ENCODE measurements around the gene TMEM244. TPM values are rescaled to one million over a fixed set of nuclear protein-coding genes. Genes with fewer than 3 reads are reported as not detected.

Gene TMEM244
- total and polyA plus RNA-seq, 2 of the 13 experiments (the other 11 are each of a cell fraction or from before 2014, with no cell fraction given) = not detected

GRCh38 chr6:129865013-129865412 lies 3.9 kb upstream of the TMEM244 start:
- Histone ChIP-seq H3K9me3 (ENCODE audit: low read length) (no peaks in the 10 kb centered on the region), H3K27me3 (ENCODE audit: control insufficient read depth in 1 of 2, insufficient read depth in 2 of 2, low read length in 2 of 2) (no peaks in the 10 kb centered on the region), H2AFZ (ENCODE audit: low read length) (no peak overlapping the region), H3K9ac (ENCODE audit: insufficient read depth, low read depth, low read length) (no peak overlapping the region), H4K20me1 (ENCODE audit: insufficient read depth, low read length) (no peaks in the 10 kb centered on the region), H3K4me2 (ENCODE audit: low read depth, low read length) (no peak overlapping the region), H3K4me3 (replicated peaks in 1 of 3; ENCODE audit: insufficient read depth in 1 of 3, low read depth in 2 of 3, low read length in 3 of 3) (no peak overlapping the region), H3K36me3 (replicated peaks in 1 of 2; ENCODE audit: control insufficient read depth in 1 of 2, insufficient read depth in 2 of 2, low read length in 2 of 2) (no peaks in the 10 kb centered on the region), H3K27ac (ENCODE audit: extremely low read length, insufficient read depth, low read length) (no peak overlapping the region), H3K4me1 (ENCODE audit: insufficient read depth, low read length) (no peaks in the 10 kb centered on the region), H3K79me2 (ENCODE audit: insufficient read depth, low read length) (no peaks in the 10 kb centered on the region)
- DNase-seq (ENCODE audit: low spot score) (peak; percentile 13), FAIRE-seq (no peak), ATAC-seq (peak; percentile 56)
- BruUV-seq (replicated peaks) = no TSS peak
- ChIA-PET CTCF (ENCODE audit: low intra/inter-chr PET ratio, low total read pairs) (no interaction called here), POLR2A (no interaction called here)
- in situ Hi-C loops (cut with HindIII; ENCODE audit: extremely low pct_ligation_motif_present, low pct_unique_long_range_greater_than_20kb) = no loop called here
- intact Hi-C loops (cut with micrococcal nuclease; ENCODE audit: unreplicated experiment) = no loop called here
- TF ChIP-seq ZBTB10 (CRISPR knock-in tag; IDR thresholded peaks at IDR 0.05; ENCODE audit: borderline replicate concordance) = no peak
- TF ChIP-seq STAG1 (CRISPR knock-in tag; IDR thresholded peaks at IDR 0.05) = peak; percentile 22; the same call in 1 of the 2 replicates
- peak; percentile 22; the same call in 1 of the 2 replicates for TF ChIP-seq NFYC (CRISPR knock-in tag; IDR thresholded peaks at IDR 0.05)
- no peak for TF ChIP-seq ZNF713 (CRISPR knock-in tag; IDR thresholded peaks at IDR 0.05)
- TF ChIP-seq ZNF703 (CRISPR knock-in tag; IDR thresholded peaks at IDR 0.05; ENCODE audit: borderline replicate concordance) = no peak
- WGBS (ENCODE audit: low lambda C conversion rate) = 3% methylated on average over 4 of the region's 4 CpGs

- BruUV-seq (replicated peaks) = no TSS peak
- H2AFZ ChIP-seq (ENCODE audit: low read length) = no peak overlapping the region
- H3K79me2 ChIP-seq (ENCODE audit: insufficient read depth, low read length) = no peaks in the 10 kb centered on the region
- H3K27me3 ChIP-seq (ENCODE audit: control insufficient read depth in 1 of 2, insufficient read depth in 2 of 2, low read length in 2 of 2) = no peaks in the 10 kb centered on the region
- ChIA-PET POLR2A (no interaction called here), CTCF (ENCODE audit: low intra/inter-chr PET ratio, low total read pairs) (no interaction called here)
- no peaks in the 10 kb centered on the region for H3K36me3 ChIP-seq (replicated peaks in 1 of 2; ENCODE audit: control insufficient read depth in 1 of 2, insufficient read depth in 2 of 2, low read length in 2 of 2)
- no peak overlapping the region for H3K4me3 ChIP-seq (replicated peaks in 1 of 3; ENCODE audit: insufficient read depth in 1 of 3, low read depth in 2 of 3, low read length in 3 of 3)
- in situ Hi-C loops (cut with HindIII; ENCODE audit: extremely low pct_ligation_motif_present, low pct_unique_long_range_greater_than_20kb) (no loop called here), intact Hi-C loops (cut with micrococcal nuclease; ENCODE audit: unreplicated experiment) (no loop called here)
- no peak overlapping the region for H3K4me2 ChIP-seq (ENCODE audit: low read depth, low read length)
- H3K4me1 ChIP-seq (ENCODE audit: insufficient read depth, low read length) = no peaks in the 10 kb centered on the region
- no peak for DNase-seq (ENCODE audit: low spot score)
- ATAC-seq = no peak
- H3K9me3 ChIP-seq (ENCODE audit: low read length) = no peaks in the 10 kb centered on the region
- no peak overlapping the region for H3K27ac ChIP-seq (ENCODE audit: extremely low read length, insufficient read depth, low read length)
- no peak overlapping the region for H3K9ac ChIP-seq (ENCODE audit: insufficient read depth, low read depth, low read length)
- 76% methylated on average over 6 of the region's 6 CpGs for WGBS (ENCODE audit: low lambda C conversion rate)
- H4K20me1 ChIP-seq (ENCODE audit: insufficient read depth, low read length) = no peaks in the 10 kb centered on the region
- FAIRE-seq = no peak
- no peak for TF ChIP-seq IKZF1 (IDR thresholded peaks at IDR 0.05)
- TF ChIP-seq ELK4 (CRISPR knock-in tag; IDR thresholded peaks at IDR 0.05; ENCODE audit: borderline replicate concordance) = no peak
- no peak for TF ChIP-seq DMAP1 (CRISPR knock-in tag; IDR thresholded peaks at IDR 0.05)
- TF ChIP-seq HINFP (CRISPR knock-in tag; IDR thresholded peaks at IDR 0.05; ENCODE audit: low read depth) = no peak
- no peak for TF ChIP-seq TAF15 (IDR thresholded peaks at IDR 0.05; ENCODE audit: low read depth, low read length, poor library complexity, severe bottlenecking)
- no peak for TF ChIP-seq ZNF724P (CRISPR knock-in tag; IDR thresholded peaks at IDR 0.05; ENCODE audit: borderline replicate concordance)
- TF ChIP-seq MED13 (CRISPR knock-in tag; IDR thresholded peaks at IDR 0.05) = no peak
- TF ChIP-seq SMAD1 (CRISPR knock-in tag; IDR thresholded peaks at IDR 0.05; ENCODE audit: borderline replicate concordance, low read depth) = no peak
- no peak for TF ChIP-seq MBNL3 (CRISPR knock-in tag; conservative IDR thresholded peaks at IDR 0.05)
These were observed 2.5 kb upstream of the TMEM244 start for GRCh38 chr6:129863664-129864063.
